Measurements from ENCODE around the gene LRRC4C.

The LRRC4C gene

GRCh38 chr11:40185793-40186192 is 1273.7 kb downstream of the LRRC4C start:
- Histone ChIP-seq H3K18ac (ENCODE audit: low read length) (no peak overlapping the region), H4K91ac (ENCODE audit: low read depth, low read length, poor library complexity) (no peak overlapping the region), H3K27ac (replicated peaks; ENCODE audit: low read length) (no peak overlapping the region), H3K14ac (ENCODE audit: low read length) (no peak overlapping the region), H3K4me3 (ENCODE audit: low read length in 2 of 2) (no peak overlapping the region), H3K4me2 (ENCODE audit: insufficient read depth, low read length, poor library complexity, severe bottlenecking) (no peak overlapping the region), H3K27me3 (ENCODE audit: control insufficient read depth in 3 of 3, insufficient read depth in 3 of 3, low read depth in 1 of 3, low read length in 3 of 3) (no peaks in the 10 kb centered on the region), H3K9ac (ENCODE audit: low read depth, low read length, poor library complexity) (no peak overlapping the region), H3K79me1 (ENCODE audit: low read depth, low read length) (no peaks in the 10 kb centered on the region), H4K8ac (ENCODE audit: low read depth, low read length) (no peak overlapping the region), H2BK15ac (ENCODE audit: low read length) (no peak overlapping the region), H3K23ac (ENCODE audit: low read depth, low read length, poor library complexity) (no peak overlapping the region), H3K4ac (ENCODE audit: low read length) (no peak overlapping the region), H3K36me3 (replicated peaks in 1 of 2; ENCODE audit: control insufficient read depth in 2 of 2, insufficient read depth in 2 of 2, low read length in 2 of 2) (no peaks in the 10 kb centered on the region), H2AFZ (ENCODE audit: low read length) (no peak overlapping the region), H2BK5ac (ENCODE audit: low read length) (no peak overlapping the region), H2BK12ac (ENCODE audit: low read length) (no peak overlapping the region), H3K4me1 (ENCODE audit: control insufficient read depth in 2 of 2, insufficient read depth in 1 of 2, low read depth in 1 of 2, low read length in 2 of 2) (peaks cover 2 to 9% of the 10 kb centered on the region in 2 donors), H2AK5ac (ENCODE audit: low read depth, low read length) (no peak overlapping the region), H3K9me3 (replicated peaks in 1 of 2; ENCODE audit: control insufficient read depth in 2 of 2, insufficient read depth in 1 of 2, low read depth in 1 of 2, low read length in 2 of 2) (no peaks in the 10 kb centered on the region), H2BK120ac (ENCODE audit: low read depth, low read length) (no peak overlapping the region)
- DNase-seq (ENCODE audit: low spot score) = no peak
- WGBS, 2 donors (ENCODE audit: extremely low coverage in 2 of 2, insufficient read length in 2 of 2, insufficient replicate concordance in 1 of 2) = no CpG with 5 or more reads among the region's 4 CpGs

DNA sequence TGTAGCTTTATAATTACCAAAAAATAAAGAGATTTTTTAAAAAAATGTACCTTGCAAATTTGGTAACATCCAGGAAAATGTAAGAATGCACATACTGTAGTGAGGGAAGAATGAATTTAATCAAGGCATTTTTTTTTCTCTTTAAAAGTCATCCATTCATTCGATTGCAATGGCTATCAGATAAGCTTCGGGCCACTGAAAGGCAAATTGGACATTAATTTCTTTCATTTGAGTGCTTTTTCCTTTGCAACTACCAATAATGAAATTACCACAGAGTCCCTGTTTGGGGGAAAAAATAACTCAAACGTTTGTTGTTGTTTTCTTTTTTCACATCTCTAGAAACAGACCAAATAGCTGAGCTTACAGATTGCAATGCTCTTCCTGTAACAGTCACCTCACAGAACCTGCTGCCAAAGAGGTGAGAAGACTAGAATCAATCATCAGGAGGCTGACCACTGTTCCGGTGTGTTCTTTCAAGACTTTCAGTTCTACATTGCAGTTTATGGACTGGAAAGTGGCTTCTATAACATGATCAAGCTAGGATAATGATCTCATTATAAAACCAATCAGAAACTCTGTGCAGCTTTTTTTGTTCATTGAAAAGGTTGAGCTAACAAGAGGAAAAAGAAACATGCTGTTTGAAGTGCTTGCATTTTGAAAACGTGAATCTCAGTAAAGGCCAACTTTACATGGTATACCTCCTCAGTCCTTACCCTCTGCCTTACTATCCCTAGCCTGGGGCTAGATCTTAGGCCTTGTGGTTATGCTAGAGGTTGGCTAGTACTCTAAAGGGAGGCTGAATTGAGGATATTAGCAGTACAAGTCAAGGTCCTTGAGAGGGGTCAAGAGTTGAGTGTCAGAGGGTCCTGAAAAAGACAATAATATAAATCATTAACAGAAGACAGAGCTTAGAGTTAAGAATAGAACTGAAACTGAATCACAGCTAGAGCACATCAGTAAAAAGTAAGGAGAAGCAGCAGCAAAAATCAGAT is 1276.1 kb downstream of the LRRC4C start:
- Histone ChIP-seq H2BK120ac (ENCODE audit: low read depth, low read length) (no peak overlapping the region), H3K4me2 (ENCODE audit: insufficient read depth, low read length, poor library complexity, severe bottlenecking) (no peak overlapping the region), H3K18ac (ENCODE audit: low read length) (no peak overlapping the region), H4K91ac (ENCODE audit: low read depth, low read length, poor library complexity) (no peak overlapping the region), H3K79me1 (ENCODE audit: low read depth, low read length) (no peaks in the 10 kb centered on the region), H3K4ac (ENCODE audit: low read length) (no peak overlapping the region), H2BK5ac (ENCODE audit: low read length) (no peak overlapping the region), H3K36me3 (replicated peaks in 1 of 2; ENCODE audit: control insufficient read depth in 2 of 2, insufficient read depth in 2 of 2, low read length in 2 of 2) (no peaks in the 10 kb centered on the region), H3K23ac (ENCODE audit: low read depth, low read length, poor library complexity) (no peak overlapping the region), H2BK15ac (ENCODE audit: low read length) (no peak overlapping the region), H3K14ac (ENCODE audit: low read length) (no peak overlapping the region), H3K4me1 (ENCODE audit: control insufficient read depth in 2 of 2, insufficient read depth in 1 of 2, low read depth in 1 of 2, low read length in 2 of 2) (peaks cover 2 to 9% of the 10 kb centered on the region in 2 donors), H2AK5ac (ENCODE audit: low read depth, low read length) (no peak overlapping the region), H3K27ac (replicated peaks; ENCODE audit: low read length) (no peak overlapping the region), H3K4me3 (ENCODE audit: low read length in 2 of 2) (no peak overlapping the region), H2BK12ac (ENCODE audit: low read length) (no peak overlapping the region), H3K9ac (ENCODE audit: low read depth, low read length, poor library complexity) (no peak overlapping the region), H2AFZ (ENCODE audit: low read length) (no peak overlapping the region), H3K9me3 (replicated peaks in 1 of 2; ENCODE audit: control insufficient read depth in 2 of 2, insufficient read depth in 1 of 2, low read depth in 1 of 2, low read length in 2 of 2) (no peaks in the 10 kb centered on the region), H4K8ac (ENCODE audit: low read depth, low read length) (no peak overlapping the region), H3K27me3 (ENCODE audit: control insufficient read depth in 3 of 3, insufficient read depth in 3 of 3, low read depth in 1 of 3, low read length in 3 of 3) (no peaks in the 10 kb centered on the region)
- no CpG with 5 or more reads among the region's 5 CpGs for WGBS, 2 donors (ENCODE audit: extremely low coverage in 2 of 2, insufficient read length in 2 of 2, insufficient replicate concordance in 1 of 2)
- no peak for DNase-seq (ENCODE audit: low spot score)

GRCh38 chr11:40179541-40179940 is 1279.9 kb downstream of the LRRC4C start:
- H2BK15ac ChIP-seq (ENCODE audit: low read length) = no peak overlapping the region
- no peak overlapping the region for H3K4me3 ChIP-seq (ENCODE audit: low read length in 2 of 2)
- no peaks in the 10 kb centered on the region for H3K79me1 ChIP-seq (ENCODE audit: low read depth, low read length)
- H3K14ac ChIP-seq (ENCODE audit: low read length) = no peak overlapping the region
- no peak overlapping the region for H2BK12ac ChIP-seq (ENCODE audit: low read length)
- no CpG with 5 or more reads among the region's 6 CpGs for WGBS, 2 donors (ENCODE audit: extremely low coverage in 2 of 2, insufficient read length in 2 of 2, insufficient replicate concordance in 1 of 2)
- no peak for DNase-seq (ENCODE audit: low spot score)
- H4K8ac ChIP-seq (ENCODE audit: low read depth, low read length) = no peak overlapping the region
- H2AFZ ChIP-seq (ENCODE audit: low read length) = no peak overlapping the region
- H3K9ac ChIP-seq (ENCODE audit: low read depth, low read length, poor library complexity) = no peak overlapping the region
- H2BK5ac ChIP-seq (ENCODE audit: low read length) = no peak overlapping the region
- no peak overlapping the region for H3K4me2 ChIP-seq (ENCODE audit: insufficient read depth, low read length, poor library complexity, severe bottlenecking)
- H2AK5ac ChIP-seq (ENCODE audit: low read depth, low read length) = no peak overlapping the region
- H3K27ac ChIP-seq (replicated peaks; ENCODE audit: low read length) = no peak overlapping the region
- H4K91ac ChIP-seq (ENCODE audit: low read depth, low read length, poor library complexity) = no peak overlapping the region
- H3K9me3 ChIP-seq (replicated peaks in 1 of 2; ENCODE audit: control insufficient read depth in 2 of 2, insufficient read depth in 1 of 2, low read depth in 1 of 2, low read length in 2 of 2) = no peaks in the 10 kb centered on the region
- no peaks in the 10 kb centered on the region for H3K27me3 ChIP-seq (ENCODE audit: control insufficient read depth in 3 of 3, insufficient read depth in 3 of 3, low read depth in 1 of 3, low read length in 3 of 3)
- no peaks in the 10 kb centered on the region for H3K36me3 ChIP-seq (replicated peaks in 1 of 2; ENCODE audit: control insufficient read depth in 2 of 2, insufficient read depth in 2 of 2, low read length in 2 of 2)
- H2BK120ac ChIP-seq (ENCODE audit: low read depth, low read length) = no peak overlapping the region
- H3K23ac ChIP-seq (ENCODE audit: low read depth, low read length, poor library complexity) = no peak overlapping the region
- peaks cover 0 to 3% of the 10 kb centered on the region in 2 donors for H3K4me1 ChIP-seq (ENCODE audit: control insufficient read depth in 2 of 2, insufficient read depth in 1 of 2, low read depth in 1 of 2, low read length in 2 of 2)
- no peak overlapping the region for H3K18ac ChIP-seq (ENCODE audit: low read length)
- no peak overlapping the region for H3K4ac ChIP-seq (ENCODE audit: low read length)

- H3K9ac ChIP-seq (ENCODE audit: low read depth, low read length, poor library complexity) = no peak overlapping the region
- H2BK12ac ChIP-seq (ENCODE audit: low read length) = no peak overlapping the region
- H3K27ac ChIP-seq (replicated peaks; ENCODE audit: low read length) = no peak overlapping the region
- no peak overlapping the region for H4K91ac ChIP-seq (ENCODE audit: low read depth, low read length, poor library complexity)
- peaks cover 0 to 3% of the 10 kb centered on the region in 2 donors for H3K4me1 ChIP-seq (ENCODE audit: control insufficient read depth in 2 of 2, insufficient read depth in 1 of 2, low read depth in 1 of 2, low read length in 2 of 2)
- no peaks in the 10 kb centered on the region for H3K79me1 ChIP-seq (ENCODE audit: low read depth, low read length)
- no peak overlapping the region for H3K18ac ChIP-seq (ENCODE audit: low read length)
- no peak overlapping the region for H2BK120ac ChIP-seq (ENCODE audit: low read depth, low read length)
- no peak overlapping the region for H2BK15ac ChIP-seq (ENCODE audit: low read length)
- H4K8ac ChIP-seq (ENCODE audit: low read depth, low read length) = no peak overlapping the region
- H3K14ac ChIP-seq (ENCODE audit: low read length) = no peak overlapping the region
- no CpG with 5 or more reads among the region's 2 CpGs for WGBS, 2 donors (ENCODE audit: extremely low coverage in 2 of 2, insufficient read length in 2 of 2, insufficient replicate concordance in 1 of 2)
- no peaks in the 10 kb centered on the region for H3K9me3 ChIP-seq (replicated peaks in 1 of 2; ENCODE audit: control insufficient read depth in 2 of 2, insufficient read depth in 1 of 2, low read depth in 1 of 2, low read length in 2 of 2)
- no peak for DNase-seq (ENCODE audit: low spot score)
- no peaks in the 10 kb centered on the region for H3K27me3 ChIP-seq (ENCODE audit: control insufficient read depth in 3 of 3, insufficient read depth in 3 of 3, low read depth in 1 of 3, low read length in 3 of 3)
- H2AK5ac ChIP-seq (ENCODE audit: low read depth, low read length) = no peak overlapping the region
- H3K4me3 ChIP-seq (ENCODE audit: low read length in 2 of 2) = no peak overlapping the region
- no peak overlapping the region for H3K4ac ChIP-seq (ENCODE audit: low read length)
- H2AFZ ChIP-seq (ENCODE audit: low read length) = no peak overlapping the region
- no peak overlapping the region for H3K23ac ChIP-seq (ENCODE audit: low read depth, low read length, poor library complexity)
- H2BK5ac ChIP-seq (ENCODE audit: low read length) = no peak overlapping the region
- H3K4me2 ChIP-seq (ENCODE audit: insufficient read depth, low read length, poor library complexity, severe bottlenecking) = no peak overlapping the region
- H3K36me3 ChIP-seq (replicated peaks in 1 of 2; ENCODE audit: control insufficient read depth in 2 of 2, insufficient read depth in 2 of 2, low read length in 2 of 2) = no peaks in the 10 kb centered on the region
Measured at GRCh38 chr11:40178470-40178869, 1281.0 kb downstream of the LRRC4C start.
